H9 (cell line): ENCODE measurements around the gene LINGO3. TPM values are rescaled to one million over a fixed set of nuclear protein-coding genes. Genes with fewer than 3 reads are reported as not detected.

Source experiments
- DNase-seq: peaks from one replicate; pipeline ENCODE4 v3.0.0-alpha.2; 2017
- H2AFZ ChIP-seq: one replicate; pipeline ENCODE4 v1.6.1; 2013; ENCODE audit warnings: mild to moderate bottlenecking, low read length, control low read depth, moderate library complexity
- H2AK5ac ChIP-seq: 2 replicates; pipeline ENCODE4 v1.6.1; 2013; ENCODE audit warnings: low read length, control low read depth, mixed read lengths; ENCODE audit not compliant: insufficient read length
- H2BK120ac ChIP-seq: one replicate; pipeline ENCODE4 v1.6.1; 2013; ENCODE audit warnings: low read depth, mild to moderate bottlenecking, low read length, control low read depth, inconsistent platforms; ENCODE audit not compliant: poor library complexity, severe bottlenecking
- H2BK12ac ChIP-seq: 2 replicates; pipeline ENCODE4 v1.6.1; 2013; ENCODE audit warnings: low read length, control low read depth, mixed read lengths, low read depth; ENCODE audit not compliant: insufficient read length
- H2BK15ac ChIP-seq: 2 replicates; pipeline ENCODE4 v1.6.1; 2013; ENCODE audit warnings: low read depth, low read length, control low read depth
- H2BK20ac ChIP-seq: one replicate; pipeline ENCODE4 v1.6.1; 2013; ENCODE audit warnings: low read depth, mild to moderate bottlenecking, low read length, control low read depth, inconsistent platforms; ENCODE audit not compliant: poor library complexity, severe bottlenecking
- H2BK5ac ChIP-seq: 2 replicates; pipeline ENCODE4 v1.6.1; 2013; ENCODE audit warnings: low read length, control low read depth, mixed read lengths; ENCODE audit not compliant: insufficient read length
- H3K14ac ChIP-seq: 2 replicates; pipeline ENCODE4 v1.6.1; 2013; ENCODE audit warnings: low read length, control low read depth; ENCODE audit not compliant: insufficient read depth
- H3K18ac ChIP-seq: 2 replicates; pipeline ENCODE4 v1.6.1; 2013; ENCODE audit warnings: low read depth, mild to moderate bottlenecking, mixed read lengths, low read length, control low read depth; ENCODE audit not compliant: insufficient read length
- H3K23ac ChIP-seq: 2 replicates; pipeline ENCODE4 v1.6.1; 2013; ENCODE audit warnings: low read length, control low read depth, mixed read lengths, low read depth; ENCODE audit not compliant: insufficient read length
- H3K23me2 ChIP-seq: 2 replicates; pipeline ENCODE4 v1.6.1; 2013; ENCODE audit warnings: low read depth, mild to moderate bottlenecking, mixed read lengths, low read length, control low read depth; ENCODE audit not compliant: insufficient read length, poor library complexity, severe bottlenecking
- H3K27ac ChIP-seq: 2 replicates; pipeline ENCODE4 v1.5.1; 2013; ENCODE audit warnings: low read length, control low read depth, mixed read lengths, low read depth; ENCODE audit not compliant: insufficient read length
- H3K27me3 ChIP-seq: 2 replicates; pipeline ENCODE4 v1.6.1; 2013; ENCODE audit warnings: low read length, control low read depth, inconsistent platforms; ENCODE audit not compliant: insufficient read depth
- H3K4ac ChIP-seq: 2 replicates; pipeline ENCODE4 v1.6.1; 2013; ENCODE audit warnings: low read depth, mild to moderate bottlenecking, control low read depth, inconsistent platforms, low read length, moderate library complexity
- H3K4me1 ChIP-seq: 2 replicates; pipeline ENCODE4 v1.6.1; 2013; ENCODE audit warnings: low read length, control low read depth, inconsistent platforms; ENCODE audit not compliant: insufficient read depth
- H3K4me2 ChIP-seq: 2 replicates; pipeline ENCODE4 v1.6.1; 2013; ENCODE audit warnings: low read length, control low read depth, mixed read lengths; ENCODE audit not compliant: insufficient read length, insufficient read depth
- H3K56ac ChIP-seq: 2 replicates; pipeline ENCODE4 v1.6.1; 2013; ENCODE audit warnings: low read depth, mild to moderate bottlenecking, mixed read lengths, low read length, control low read depth; ENCODE audit not compliant: insufficient read length
- H3K79me1 ChIP-seq: 2 replicates; pipeline ENCODE4 v1.6.1; 2013; ENCODE audit warnings: low read depth, mild to moderate bottlenecking, moderate library complexity, low read length, control low read depth, inconsistent platforms; ENCODE audit not compliant: insufficient read depth, poor library complexity, severe bottlenecking
- H3K79me2 ChIP-seq: 2 replicates; pipeline ENCODE4 v1.6.1; 2013; ENCODE audit warnings: low read length, control low read depth, inconsistent platforms; ENCODE audit not compliant: insufficient read depth
- H3K9ac ChIP-seq: 2 replicates; pipeline ENCODE4 v1.6.1; 2013; ENCODE audit warnings: low read length, control low read depth, mixed read lengths; ENCODE audit not compliant: insufficient read length; ENCODE audit errors: extremely low read depth
- H3K9me3 ChIP-seq: one replicate; pipeline ENCODE4 v1.6.1; 2013; ENCODE audit warnings: low read depth, low read length, inconsistent platforms; ENCODE audit not compliant: control insufficient read depth
- H3T11ph ChIP-seq: one replicate; pipeline ENCODE4 v1.6.1; 2013; ENCODE audit warnings: mild to moderate bottlenecking, low read length, control low read depth, inconsistent platforms
- H4K20me1 ChIP-seq: one replicate; pipeline ENCODE4 v1.6.1; 2013; ENCODE audit not compliant: control insufficient read depth, insufficient read length, insufficient read depth
- H4K5ac ChIP-seq: 2 replicates; pipeline ENCODE4 v1.6.1; 2013; ENCODE audit warnings: low read depth, mild to moderate bottlenecking, mixed read lengths, low read length, control low read depth; ENCODE audit not compliant: insufficient read length
- H4K8ac ChIP-seq: replicated peaks from 2 replicates; pipeline ENCODE4 v1.6.1; 2013; ENCODE audit warnings: low read length, control low read depth, mixed read lengths, low read depth; ENCODE audit not compliant: insufficient read length
- H4K91ac ChIP-seq: 2 replicates; pipeline ENCODE4 v1.6.1; 2013; ENCODE audit warnings: low read depth, mild to moderate bottlenecking, moderate library complexity, mixed read lengths, low read length, control low read depth; ENCODE audit not compliant: insufficient read length
- H3K27ac Mint-ChIP-seq, 3 experiments: 2 replicates in 2 of 3; 3 replicates in 1 of 3; pipeline ENCODE4 v1.8.0; 2020 to 2021; ENCODE audit warnings: mixed read lengths in 3 of 3, mild to moderate bottlenecking in 1 of 3, moderate library complexity in 1 of 3
- H3K27me3 Mint-ChIP-seq: 2 replicates; pipeline ENCODE4 v1.8.0; 2021; ENCODE audit warnings: low read depth, mild to moderate bottlenecking, moderate library complexity, mixed read lengths
- H3K36me3 Mint-ChIP-seq, 3 experiments: 2 replicates in 2 of 3; 3 replicates in 1 of 3; pipeline ENCODE4 v1.8.0; 2020 to 2021; ENCODE audit warnings: low read depth in 3 of 3, mixed read lengths in 3 of 3; ENCODE audit not compliant: insufficient read depth in 1 of 3
- H3K4me1 Mint-ChIP-seq, 2 experiments: 2 replicates each; pipeline ENCODE4 v1.8.0; 2020; ENCODE audit warnings: mixed read lengths in 2 of 2
- H3K4me3 Mint-ChIP-seq, 2 experiments: 2 replicates in 1 of 2; 3 replicates in 1 of 2; pipeline ENCODE4 v1.8.0; 2020 to 2021; ENCODE audit warnings: mild to moderate bottlenecking in 2 of 2, mixed read lengths in 2 of 2, moderate library complexity in 1 of 2
- H3K9me3 Mint-ChIP-seq, 2 experiments: 2 replicates in 1 of 2; 3 replicates in 1 of 2; pipeline ENCODE4 v1.8.0; 2020; ENCODE audit warnings: mild to moderate bottlenecking in 2 of 2, mixed read lengths in 2 of 2, moderate library complexity in 1 of 2
- WGBS: extraction: QIAGEN DNeasy Blood & Tissue Kit; methylation state at CpG from one replicate; pipeline ENCODE4 v1.1.7; 2013; ENCODE audit warnings: missing lambda C conversion rate, low lambda C conversion rate, mixed read lengths; ENCODE audit not compliant: insufficient read length; ENCODE audit errors: extremely low coverage; 5-methylcytosine and 5-hydroxymethylcytosine counted together
- total RNA-seq: library from RNA; stranded (reverse); gene quantifications from 2 replicates; pipeline ENCODE4 v1.2.1, GENCODE V29; 2021
- TF ChIP-seq, protein P1 (sequence below): fragments of 200-600 bp; sonication (generic); conservative IDR thresholded peaks from 3 replicates; pipeline ENCODE4 v1.8.0; 2021; ENCODE audit warnings: antibody characterized with exemption, mild to moderate bottlenecking

LINGO3 gene
- total RNA-seq, 1 experiment from 2014 or later: 0.28 TPM

- H2BK5ac ChIP-seq: no peak overlapping the region
- peak overlapping the region in 1 of 3 experiments; percentile 59; a peak in 2 of 7 replicates for H3K27ac Mint-ChIP-seq
- no peaks in the 10 kb centered on the region for H3K27me3 ChIP-seq
Observed at GRCh38 chr19:2336528-2337328, 28.8 kb upstream of the LINGO3 start.

More at GRCh38 chr19:2336528-2337328, 28.8 kb upstream of the LINGO3 start:
- Histone ChIP-seq H3K56ac (no peak overlapping the region), H3K27ac (no peak overlapping the region), H3K23ac (no peak overlapping the region), H3K4me1 (no peaks in the 10 kb centered on the region), H3K79me2 (peaks cover 3% of the 10 kb centered on the region; the same call in 1 of the 2 replicates), H2AFZ (no peak overlapping the region), H2BK120ac (no peak overlapping the region), H3K9ac (no peak overlapping the region), H4K20me1 (no peaks in the 10 kb centered on the region), H3K14ac (no peak overlapping the region), H3K4ac (no peak overlapping the region), H3K4me2 (no peak overlapping the region), H3K23me2 (no peaks in the 10 kb centered on the region), H3K9me3 (no peaks in the 10 kb centered on the region), H4K91ac (no peak overlapping the region), H2BK15ac (no peak overlapping the region), H4K5ac (no peak overlapping the region), H2BK20ac (no peak overlapping the region), H2BK12ac (no peak overlapping the region), H3K79me1 (peaks cover 2% of the 10 kb centered on the region), H4K8ac (no peak overlapping the region), H3K18ac (no peak overlapping the region), H2AK5ac (no peak overlapping the region), H3T11ph (no peak overlapping the region)
- peaks cover 2 to 20% of the 10 kb centered on the region in 2 experiments for H3K4me1 Mint-ChIP-seq
- WGBS: no CpG with 5 or more reads among the region's 33 CpGs
- TF ChIP-seq, protein P1, sequence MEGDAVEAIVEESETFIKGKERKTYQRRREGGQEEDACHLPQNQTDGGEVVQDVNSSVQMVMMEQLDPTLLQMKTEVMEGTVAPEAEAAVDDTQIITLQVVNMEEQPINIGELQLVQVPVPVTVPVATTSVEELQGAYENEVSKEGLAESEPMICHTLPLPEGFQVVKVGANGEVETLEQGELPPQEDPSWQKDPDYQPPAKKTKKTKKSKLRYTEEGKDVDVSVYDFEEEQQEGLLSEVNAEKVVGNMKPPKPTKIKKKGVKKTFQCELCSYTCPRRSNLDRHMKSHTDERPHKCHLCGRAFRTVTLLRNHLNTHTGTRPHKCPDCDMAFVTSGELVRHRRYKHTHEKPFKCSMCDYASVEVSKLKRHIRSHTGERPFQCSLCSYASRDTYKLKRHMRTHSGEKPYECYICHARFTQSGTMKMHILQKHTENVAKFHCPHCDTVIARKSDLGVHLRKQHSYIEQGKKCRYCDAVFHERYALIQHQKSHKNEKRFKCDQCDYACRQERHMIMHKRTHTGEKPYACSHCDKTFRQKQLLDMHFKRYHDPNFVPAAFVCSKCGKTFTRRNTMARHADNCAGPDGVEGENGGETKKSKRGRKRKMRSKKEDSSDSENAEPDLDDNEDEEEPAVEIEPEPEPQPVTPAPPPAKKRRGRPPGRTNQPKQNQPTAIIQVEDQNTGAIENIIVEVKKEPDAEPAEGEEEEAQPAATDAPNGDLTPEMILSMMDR: no peak
- DNase-seq: no peak
- peaks cover 5 to 24% (median 11%) of the 10 kb centered on the region in 3 experiments; a peak in 6 of 7 replicates for H3K36me3 Mint-ChIP-seq
- H3K9me3 Mint-ChIP-seq: peaks cover 3 to 6% of the 10 kb centered on the region in 2 experiments; a peak in 4 of 5 replicates
- no peaks in the 10 kb centered on the region for H3K27me3 Mint-ChIP-seq
- no peak overlapping the region; a peak in 1 of 5 replicates for H3K4me3 Mint-ChIP-seq
